ENCODE measurements around the gene ZNF805. TPM values are rescaled to one million over a fixed set of nuclear protein-coding genes. Genes with fewer than 3 reads are reported as not detected.
"Not testable (repeated sequence)": the region's sequence is repeated elsewhere in the genome, so short reads cannot be mapped to it uniquely, and the experiment has no call there.

Gene ZNF805
- total and polyA plus RNA-seq, 9 donors = 1.7 to 27.8 (median 17.1) TPM

GRCh38 chr19:57192993-57193392 is 47.4 kb upstream of the ZNF805 start:
- no peak overlapping the region for H3K4me3 ChIP-seq

GRCh38 chr19:57197874-57198273 is 42.6 kb upstream of the ZNF805 start:
- H3K27me3 ChIP-seq; DNase-seq; H3K36me3 ChIP-seq; H3K4me3 ChIP-seq; H3K27ac ChIP-seq; H3K4me1 ChIP-seq (ENCODE audit: insufficient read depth); intact Hi-C loops (cut with DNase I); H3K9me3 ChIP-seq: not testable (repeated sequence)
- WGBS, 3 donors = 97 to 99% (median 97%) methylated on average over 6 of the region's 6 CpGs

More at GRCh38 chr19:57192993-57193392, 47.4 kb upstream of the ZNF805 start:
- DNase-seq = no peak
- peaks cover 13% of the 10 kb centered on the region for H3K4me1 ChIP-seq (ENCODE audit: insufficient read depth)
- no peaks in the 10 kb centered on the region for H3K27me3 ChIP-seq
- H3K27ac ChIP-seq = no peak overlapping the region
- TF ChIP-seq CTCF (IDR thresholded peaks at IDR 0.05) (no peak), POLR2A (IDR thresholded peaks at IDR 0.05) (no peak), EP300 (IDR thresholded peaks at IDR 0.05) (no peak)
- no peaks in the 10 kb centered on the region for H3K9me3 ChIP-seq
- WGBS, 3 donors = 90 to 95% (median 94%) methylated on average over 5 of the region's 5 CpGs
- no peaks in the 10 kb centered on the region for H3K36me3 ChIP-seq
- intact Hi-C loops (cut with DNase I) = no loop called here

GRCh38 chr19:57202160-57202559 is 38.3 kb upstream of the ZNF805 start:
- H3K36me3 ChIP-seq = no peaks in the 10 kb centered on the region
- no peak overlapping the region for H3K4me3 ChIP-seq
- intact Hi-C loops (cut with DNase I) = no loop called here
- WGBS, 3 donors = 88 to 94% (median 89%) methylated on average over 5 of the region's 5 CpGs
- no peak for TF ChIP-seq CTCF (IDR thresholded peaks at IDR 0.05)
- TF ChIP-seq POLR2A (IDR thresholded peaks at IDR 0.05) = no peak
- no peak for TF ChIP-seq EP300 (IDR thresholded peaks at IDR 0.05)
- no peaks in the 10 kb centered on the region for H3K4me1 ChIP-seq (ENCODE audit: insufficient read depth)
- H3K27me3 ChIP-seq = no peaks in the 10 kb centered on the region
- H3K9me3 ChIP-seq = peaks cover 0 to 31% of the 10 kb centered on the region in 2 donors
- DNase-seq = no peak
- H3K27ac ChIP-seq = no peak overlapping the region

DNA sequence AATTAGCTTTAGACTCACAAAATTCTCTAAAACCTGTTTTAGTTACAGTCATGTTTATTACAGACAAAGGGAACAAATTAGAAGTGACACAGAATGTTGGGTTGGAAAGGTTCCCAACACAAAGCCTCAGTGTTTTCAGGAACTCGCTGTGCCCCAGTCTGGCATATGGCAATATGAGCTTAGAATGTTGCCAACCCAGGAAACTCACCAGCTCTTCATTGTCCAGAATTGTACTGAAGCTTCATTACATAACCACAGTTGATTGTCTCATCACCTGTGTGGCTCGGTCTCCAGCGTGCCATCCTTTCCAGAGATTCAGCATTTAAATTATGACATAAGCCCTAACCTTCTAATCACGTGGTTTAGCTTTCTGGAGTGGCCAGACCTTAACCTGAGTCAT is 30.1 kb upstream of the ZNF805 start:
- TF ChIP-seq EP300 (IDR thresholded peaks at IDR 0.05) (no peak), CTCF (IDR thresholded peaks at IDR 0.05) (no peak), POLR2A (IDR thresholded peaks at IDR 0.05) (no peak)
- intact Hi-C loops (cut with DNase I) = no loop called here
- Histone ChIP-seq H3K4me1 (ENCODE audit: insufficient read depth) (no peaks in the 10 kb centered on the region), H3K4me3 (no peak overlapping the region), H3K27ac (no peak overlapping the region), H3K27me3 (no peaks in the 10 kb centered on the region), H3K9me3 (peaks cover 15 to 58% of the 10 kb centered on the region in 2 donors), H3K36me3 (peaks cover 5% of the 10 kb centered on the region)
- 92 to 98% (median 98%) methylated on average over 4 of the region's 4 CpGs for WGBS, 3 donors
- no peak for DNase-seq

DNA sequence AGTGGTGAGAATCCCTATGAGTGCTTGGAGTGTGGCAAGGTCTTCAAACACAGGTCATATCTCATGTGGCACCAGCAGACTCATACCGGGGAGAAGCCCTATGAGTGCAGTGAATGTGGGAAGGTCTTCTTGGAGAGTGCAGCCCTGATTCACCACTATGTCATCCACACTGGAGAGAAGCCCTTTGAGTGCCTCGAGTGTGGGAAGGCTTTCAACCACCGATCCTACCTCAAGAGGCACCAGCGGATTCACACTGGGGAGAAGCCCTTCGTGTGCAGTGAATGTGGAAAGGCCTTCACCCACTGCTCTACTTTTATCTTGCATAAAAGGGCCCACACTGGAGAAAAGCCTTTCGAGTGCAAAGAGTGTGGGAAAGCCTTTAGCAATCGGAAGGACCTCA is 28.3 kb upstream of the ZNF805 start:
- H3K4me3 ChIP-seq = no peak overlapping the region

More for the DNA sequence above, 28.3 kb upstream of the ZNF805 start:
- H3K4me1 ChIP-seq (ENCODE audit: insufficient read depth) = no peaks in the 10 kb centered on the region
- 94 to 97% (median 94%) methylated on average over 7 of the region's 7 CpGs for WGBS, 3 donors
- peaks cover 5% of the 10 kb centered on the region for H3K36me3 ChIP-seq
- no peaks in the 10 kb centered on the region for H3K27me3 ChIP-seq
- H3K9me3 ChIP-seq = peaks cover 15 to 53% of the 10 kb centered on the region in 2 donors
- TF ChIP-seq CTCF (IDR thresholded peaks at IDR 0.05) = no peak
- TF ChIP-seq EP300 (IDR thresholded peaks at IDR 0.05) = no peak
- TF ChIP-seq POLR2A (IDR thresholded peaks at IDR 0.05) = no peak
- no peak for DNase-seq
- H3K27ac ChIP-seq = no peak overlapping the region
- intact Hi-C loops (cut with DNase I) = no loop called here

Data from ovary (tissue), 9 donors.